ENCODE data around the gene KRT6C.

GRCh38 chr12:52494518-52494917 lies 20.9 kb upstream of the KRT6C start:
- TF ChIP-seq CTCF (IDR thresholded peaks at IDR 0.05) (no peak), NRF1 (IDR thresholded peaks at IDR 0.05; ENCODE audit: low read depth, low read length) (no peak), TAF1 (IDR thresholded peaks at IDR 0.05; ENCODE audit: borderline replicate concordance, low read depth, low read length) (no peak), FOXM1 (IDR thresholded peaks at IDR 0.05; ENCODE audit: low read depth) (no peak), JUND (IDR thresholded peaks at IDR 0.05) (no peak), POLR2AphosphoS5 (IDR thresholded peaks at IDR 0.05; ENCODE audit: low read depth, low read length) (no peak), MAX (IDR thresholded peaks at IDR 0.05; ENCODE audit: low read depth) (no peak)
